Prostate gland (tissue), 2 donors: ENCODE results near the gene OTOR. TPM values are rescaled to one million over a fixed set of nuclear protein-coding genes. Genes with fewer than 3 reads are reported as not detected.

Source experiments
- DNase-seq: peaks from one replicate; pipeline ENCODE4 v3.0.0-alpha.2; 2019; ENCODE audit warnings: low spot score
- H3K27ac ChIP-seq, 2 donors: fragments of 200-600 bp; sonication (generic); 2 replicates each; pipeline ENCODE4 v1.5.1; 2017 to 2019
- H3K27me3 ChIP-seq: fragments of 200-600 bp; sonication (generic); replicated peaks from 2 replicates; pipeline ENCODE4 v1.5.1; 2019; ENCODE audit not compliant: insufficient read depth
- H3K36me3 ChIP-seq, 2 donors: fragments of 200-600 bp; sonication (generic); 1 replicate in 1 of 2; 2 replicates in 1 of 2; pipeline versions ENCODE4 v1.5.1 to v1.8.1; 2017 to 2019
- H3K4me1 ChIP-seq: fragments of 200-600 bp; sonication (generic); replicated peaks from 2 replicates; pipeline ENCODE4 v1.5.1; 2019
- H3K4me3 ChIP-seq, 2 donors: fragments of 200-600 bp; sonication (generic); 2 replicates each; pipeline ENCODE4 v1.5.1; 2017 to 2019
- H3K9me3 ChIP-seq: fragments of 200-600 bp; sonication (generic); 2 replicates; pipeline ENCODE4 v1.5.1; 2017
- POLR2A ChIP-seq: fragments of 450-650 bp; IDR thresholded peaks from one replicate; pipeline ENCODE4 v1.6.1; 2016; ENCODE audit warnings: antibody characterized with exemption, mild to moderate bottlenecking
- POLR2AphosphoS5 ChIP-seq: sonication (generic); formaldehyde crosslinking; IDR thresholded peaks from one replicate; pipeline ENCODE4 v1.6.1; 2017; ENCODE audit warnings: antibody characterized with exemption
- WGBS: methylation state at CpG from one replicate; pipeline ENCODE4 v1.1.5; 2018; 5-methylcytosine and 5-hydroxymethylcytosine counted together
- intact Hi-C: fragments of 100-400 bp; cut with DNase I; formaldehyde crosslinking; loops from one replicate; pipeline ENCODE4 v1.14.2; 2022
- total RNA-seq, 2 donors: library from RNA; depleted of rRNA; stranded (reverse); fragments of >200 nt; gene quantifications; one replicate each; pipeline ENCODE4 v1.1.0, GENCODE V29; 2016
- TF ChIP-seq, protein P1 (sequence below), 4 experiments: fragments of 200-600 bp in 2 of 4; fragments of 450-650 bp in 2 of 4; sonication (generic) in 2 of 4; IDR thresholded peaks; 1 replicate in 3 of 4; 2 replicates in 1 of 4; pipeline ENCODE4 v1.5.1; 2016 to 2019; ENCODE audit warnings: antibody characterized with exemption in 4 of 4, mild to moderate bottlenecking in 2 of 4, moderate library complexity in 2 of 4

The OTOR gene
- total RNA-seq, 2 donors from 2014 or later, result not detected

DNA sequence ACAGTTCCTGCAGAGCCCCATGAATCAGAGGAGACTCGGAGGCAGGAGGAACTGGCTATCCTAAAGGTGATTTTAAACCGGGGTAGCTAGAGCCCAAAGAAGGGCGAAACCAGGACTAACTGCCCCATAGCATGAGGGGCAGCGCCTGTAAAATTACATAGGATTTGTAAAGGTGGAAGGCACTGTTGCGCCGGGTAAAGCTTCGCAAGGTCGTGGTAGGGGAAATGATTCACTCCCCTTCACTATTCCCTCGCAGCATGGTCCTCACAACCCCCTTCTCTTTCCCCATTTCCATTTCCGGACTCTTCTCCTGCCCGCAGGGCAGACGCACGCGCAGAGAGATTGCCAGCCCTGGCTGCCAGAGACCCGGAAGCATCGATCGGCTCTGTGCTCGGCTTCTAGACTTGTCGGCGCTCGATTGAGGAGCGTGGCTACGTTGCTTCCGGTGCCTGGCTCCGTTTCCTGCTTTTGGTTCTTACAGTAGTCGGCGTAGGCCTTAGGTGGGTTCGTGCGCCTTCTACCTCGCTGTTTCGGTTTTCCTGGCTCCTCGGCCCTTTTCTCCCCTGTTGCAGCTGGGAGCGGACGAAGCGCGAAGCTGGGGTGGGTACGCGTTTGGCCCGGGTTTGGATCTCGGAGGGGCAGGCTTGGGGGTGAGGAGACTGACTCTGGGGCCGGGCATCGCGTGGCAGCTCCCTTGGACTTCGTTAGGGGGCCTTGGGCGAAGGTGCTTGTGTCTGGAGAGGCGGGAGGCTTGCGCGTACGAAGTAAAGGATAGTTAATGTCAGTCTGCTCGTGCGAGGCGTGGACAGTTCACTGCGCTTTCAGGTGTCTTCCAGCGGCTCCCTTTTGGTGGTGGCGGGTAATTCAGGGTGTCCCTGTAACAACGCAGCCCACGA lies 18.3 kb upstream of the OTOR start, which contains the start of gene SNRPB2:
Gene SNRPB2 (plus strand): TSS at position 462 of the 896 bp plus-strand sequence. CDS start 1,677 bp downstream, outside the sequence.
- Histone ChIP-seq H3K27me3 (no peaks in the 10 kb centered on the region), H3K4me3 (peak within 1 kb of the TSS; percentile 67 to 82), H3K27ac (peak within 1 kb of the TSS; percentile 72 to 78), H3K9me3 (no peaks in the 10 kb centered on the region), H3K36me3 (peaks cover 0 to 3% of the 10 kb centered on the region in 2 donors), H3K4me1 (no peaks in the 10 kb centered on the region)
- peak; percentile 91 for DNase-seq
- intact Hi-C loops, result no loop called here
- peak; percentile 96 for TF ChIP-seq POLR2AphosphoS5
- peak; percentile 54 for TF ChIP-seq POLR2A
- TF ChIP-seq, protein P1, sequence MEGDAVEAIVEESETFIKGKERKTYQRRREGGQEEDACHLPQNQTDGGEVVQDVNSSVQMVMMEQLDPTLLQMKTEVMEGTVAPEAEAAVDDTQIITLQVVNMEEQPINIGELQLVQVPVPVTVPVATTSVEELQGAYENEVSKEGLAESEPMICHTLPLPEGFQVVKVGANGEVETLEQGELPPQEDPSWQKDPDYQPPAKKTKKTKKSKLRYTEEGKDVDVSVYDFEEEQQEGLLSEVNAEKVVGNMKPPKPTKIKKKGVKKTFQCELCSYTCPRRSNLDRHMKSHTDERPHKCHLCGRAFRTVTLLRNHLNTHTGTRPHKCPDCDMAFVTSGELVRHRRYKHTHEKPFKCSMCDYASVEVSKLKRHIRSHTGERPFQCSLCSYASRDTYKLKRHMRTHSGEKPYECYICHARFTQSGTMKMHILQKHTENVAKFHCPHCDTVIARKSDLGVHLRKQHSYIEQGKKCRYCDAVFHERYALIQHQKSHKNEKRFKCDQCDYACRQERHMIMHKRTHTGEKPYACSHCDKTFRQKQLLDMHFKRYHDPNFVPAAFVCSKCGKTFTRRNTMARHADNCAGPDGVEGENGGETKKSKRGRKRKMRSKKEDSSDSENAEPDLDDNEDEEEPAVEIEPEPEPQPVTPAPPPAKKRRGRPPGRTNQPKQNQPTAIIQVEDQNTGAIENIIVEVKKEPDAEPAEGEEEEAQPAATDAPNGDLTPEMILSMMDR (IDR thresholded peaks at IDR 0.05), result no peak
- 5% methylated on average over 57 of the region's 57 CpGs for WGBS

DNA sequence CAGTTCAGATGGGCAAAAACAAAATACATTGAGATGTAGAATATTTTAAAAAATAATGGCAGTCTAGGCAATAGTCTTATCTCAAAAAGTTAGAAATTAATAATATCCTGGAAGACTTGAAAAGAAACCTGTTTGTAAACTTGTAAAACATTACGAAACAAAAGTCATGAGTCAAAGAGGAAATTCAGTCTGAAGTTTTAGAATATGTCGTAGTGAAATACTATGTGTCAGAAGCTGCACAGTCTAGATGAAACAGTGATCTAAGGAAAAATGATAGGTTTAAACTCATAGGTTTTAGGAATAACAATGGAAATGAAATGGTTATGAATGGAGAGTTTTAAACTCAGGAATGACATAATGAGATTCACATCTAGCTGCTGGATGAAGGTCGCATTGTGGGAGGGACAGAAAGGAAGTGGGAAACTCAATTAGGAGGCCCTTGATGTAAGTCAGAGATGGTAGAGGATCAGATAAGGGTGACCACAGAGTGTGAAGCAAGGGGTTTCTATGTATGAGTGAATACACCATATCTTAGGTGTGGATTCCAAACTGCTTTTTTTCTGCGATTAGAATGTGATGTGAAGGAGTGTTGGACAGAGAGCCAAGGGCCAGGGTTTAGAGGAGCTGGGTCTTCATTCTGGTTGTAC lies 15.5 kb upstream of the OTOR start:
- 84% methylated on average over 4 of the region's 4 CpGs for WGBS
- Histone ChIP-seq H3K27me3 (no peaks in the 10 kb centered on the region), H3K9me3 (no peaks in the 10 kb centered on the region), H3K27ac (no peak overlapping the region), H3K36me3 (peaks cover 0 to 3% of the 10 kb centered on the region in 2 donors), H3K4me1 (no peaks in the 10 kb centered on the region), H3K4me3 (no peak overlapping the region)
- intact Hi-C loops, result no loop called here
- TF ChIP-seq, protein P1 (IDR thresholded peaks at IDR 0.05), result no peak
- no peak for TF ChIP-seq POLR2A
- TF ChIP-seq POLR2AphosphoS5, result no peak
- no peak for DNase-seq

DNA sequence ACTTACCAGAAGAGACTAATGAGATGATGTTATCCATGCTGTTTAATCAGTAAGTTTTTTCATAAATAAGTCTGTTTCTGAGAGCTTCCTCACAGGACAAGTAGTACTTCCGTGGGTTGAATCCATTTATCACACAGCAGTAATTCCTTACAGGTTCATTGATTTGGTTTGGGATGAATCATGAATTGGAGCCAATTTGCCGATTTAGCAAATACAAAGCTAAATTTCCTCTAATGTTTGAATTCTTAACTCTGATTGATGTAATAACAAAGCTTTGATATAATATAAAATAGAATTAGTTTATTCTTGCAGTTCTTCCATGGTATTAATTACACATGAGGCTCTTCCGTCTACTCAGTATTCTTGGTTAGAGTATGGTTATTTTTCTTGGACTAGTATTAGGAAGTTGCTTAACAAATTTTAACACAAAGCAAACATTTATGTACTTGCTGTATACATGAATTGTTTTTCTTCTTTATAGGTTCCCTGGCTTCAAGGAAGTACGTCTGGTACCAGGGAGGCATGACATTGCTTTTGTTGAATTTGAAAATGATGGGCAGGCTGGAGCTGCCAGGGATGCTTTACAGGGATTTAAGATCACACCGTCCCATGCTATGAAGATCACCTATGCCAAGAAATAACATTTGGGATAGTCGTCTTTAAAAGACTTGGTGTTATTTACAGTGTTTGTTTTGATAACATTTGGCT lies 7.6 kb upstream of the OTOR start:
- Histone ChIP-seq H3K36me3 (peaks cover 0 to 2% of the 10 kb centered on the region in 2 donors), H3K4me3 (no peak overlapping the region), H3K27ac (no peak overlapping the region), H3K4me1 (no peaks in the 10 kb centered on the region), H3K9me3 (no peaks in the 10 kb centered on the region), H3K27me3 (no peaks in the 10 kb centered on the region)
- 60% methylated on average over 6 of the region's 6 CpGs for WGBS
- DNase-seq, result peak; percentile 7
- intact Hi-C loops, result no loop called here
- TF ChIP-seq POLR2A, result no peak
- peak; percentile 63 for TF ChIP-seq POLR2AphosphoS5

DNA sequence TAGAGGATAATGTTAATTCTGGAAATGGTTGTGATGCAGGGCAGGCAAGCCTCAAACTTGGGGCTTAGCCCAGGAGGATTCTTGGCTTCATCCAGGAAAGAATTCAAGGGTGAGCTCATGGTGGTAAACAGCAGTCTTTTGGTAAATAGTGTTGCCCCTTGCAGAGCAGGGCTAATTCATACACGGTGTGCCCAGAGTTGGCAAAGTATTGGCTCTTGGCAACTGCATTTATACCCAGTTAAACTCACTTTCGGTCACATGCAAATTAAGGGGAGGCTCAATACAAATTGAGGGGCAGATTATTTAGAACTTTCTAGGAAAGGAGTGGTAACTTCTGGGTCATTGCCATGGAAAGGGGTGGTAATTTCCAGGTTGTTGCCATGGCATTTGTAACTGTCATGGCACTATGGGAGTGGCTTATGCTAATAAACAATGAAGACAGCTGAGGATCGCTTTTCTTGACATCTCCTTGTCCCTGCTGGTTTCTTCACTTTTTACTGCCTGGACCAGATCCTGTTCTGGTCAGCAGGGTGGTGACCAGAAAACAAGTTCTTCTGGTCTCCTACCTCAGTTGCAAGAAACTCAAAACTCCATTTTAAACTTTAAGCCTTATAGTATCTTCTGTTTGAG lies 3.9 kb upstream of the OTOR start:
- no peaks in the 10 kb centered on the region for H3K36me3 ChIP-seq
- WGBS, result 32% methylated on average over 3 of the region's 3 CpGs
- intact Hi-C loops, result no loop called here

More for the DNA sequence above, 3.9 kb upstream of the OTOR start:
- TF ChIP-seq POLR2AphosphoS5, result peak; percentile 20
- TF ChIP-seq, protein P1 (IDR thresholded peaks at IDR 0.05), result no peak
- Histone ChIP-seq H3K27ac (no peak overlapping the region), H3K27me3 (no peaks in the 10 kb centered on the region), H3K9me3 (no peaks in the 10 kb centered on the region), H3K4me1 (no peaks in the 10 kb centered on the region), H3K4me3 (no peak overlapping the region)
- DNase-seq, result no peak
